AG10803 (cell line): ENCODE data around the gene PKP4.
A peak's percentile ranks its signal among the peaks of the same experiment; 100 is the strongest.

Source experiments
- DNase-seq: peaks from one replicate; pipeline ENCODE4 v3.0.0; 2010; ENCODE audit warnings: low read depth
- H3K4me3 ChIP-seq: 2 replicates; pipeline ENCODE4 v1.5.1; 2011; ENCODE audit warnings: mild to moderate bottlenecking, low read length, control low read depth
- CTCF ChIP-seq: conservative IDR thresholded peaks from 2 replicates; pipeline ENCODE4 v1.5.1; 2011; ENCODE audit warnings: mild to moderate bottlenecking, low read length, control low read depth, inconsistent platforms

Gene PKP4

GRCh38 chr2:158491072-158491471, 34.3 kb downstream of the PKP4 start:
- no peak for DNase-seq
- no peak overlapping the region for H3K4me3 ChIP-seq
- no peak for TF ChIP-seq CTCF

- peak; percentile 40 for DNase-seq
- H3K4me3 ChIP-seq = no peak overlapping the region
- no peak for TF ChIP-seq CTCF
These were observed 36.7 kb downstream of the PKP4 start for GRCh38 chr2:158493458-158493857.

- peak; percentile 91 for DNase-seq
- no peak overlapping the region for H3K4me3 ChIP-seq
- TF ChIP-seq CTCF = no peak
These were observed 38.4 kb downstream of the PKP4 start for GRCh38 chr2:158495175-158495574.

- H3K4me3 ChIP-seq = no peak overlapping the region
- DNase-seq = no peak
- no peak for TF ChIP-seq CTCF
These were observed 40.2 kb downstream of the PKP4 start for GRCh38 chr2:158496986-158497385.

- DNase-seq = no peak
- TF ChIP-seq CTCF = no peak
These were observed 40.7 kb downstream of the PKP4 start for GRCh38 chr2:158497486-158497885.

GRCh38 chr2:158498043-158498748, 41.4 kb downstream of the PKP4 start:
- TF ChIP-seq CTCF = no peak
- peak; percentile 53 for DNase-seq
- H3K4me3 ChIP-seq = no peak overlapping the region

More at GRCh38 chr2:158497486-158497885, 40.7 kb downstream of the PKP4 start:
- no peak overlapping the region for H3K4me3 ChIP-seq

GRCh38 chr2:158498749-158499136, 42.0 kb downstream of the PKP4 start:
- no peak for TF ChIP-seq CTCF
- H3K4me3 ChIP-seq = no peak overlapping the region
- no peak for DNase-seq
